Stimulated activated naive B cell treated with anti-CD40 and anti-IgM and Interleukin-4, amounts not matched to agents 10 μg/mL and 1 μg/mL and 100 μg/mL, for 72 hours (primary cell): ENCODE data around the gene C2orf78.

Source experiments
- ATAC-seq, 2 donors: fragments of 150-1000 bp; cut with Tn5 transposase; replicated peaks; 2 replicates each; pipeline ENCODE4 v1.10.0; 2021; ENCODE audit warnings: moderate library complexity in 1 of 2
- DNase-seq: peaks from one replicate; pipeline ENCODE4 v3.0.0; 2021
- H3K27ac Mint-ChIP-seq: one replicate; pipeline ENCODE4 v1.8.0; 2022; ENCODE audit warnings: mild to moderate bottlenecking, mixed read lengths
- H3K27me3 Mint-ChIP-seq, 2 donors: one replicate each; pipeline ENCODE4 v1.8.0; 2022; ENCODE audit warnings: mixed read lengths in 2 of 2
- H3K36me3 Mint-ChIP-seq, 2 donors: one replicate each; pipeline ENCODE4 v1.8.0; 2022; ENCODE audit warnings: mixed read lengths in 2 of 2, mild to moderate bottlenecking in 1 of 2
- H3K4me1 Mint-ChIP-seq, 2 donors: one replicate each; pipeline ENCODE4 v1.8.0; 2022; ENCODE audit warnings: mixed read lengths in 2 of 2, mild to moderate bottlenecking in 1 of 2
- H3K4me3 Mint-ChIP-seq, 2 donors: one replicate each; pipeline ENCODE4 v1.8.0; 2022; ENCODE audit warnings: mild to moderate bottlenecking in 2 of 2, mixed read lengths in 2 of 2, moderate library complexity in 1 of 2
- H3K9me3 Mint-ChIP-seq, 2 donors: one replicate each; pipeline ENCODE4 v1.8.0; 2022; ENCODE audit warnings: mixed read lengths in 2 of 2, mild to moderate bottlenecking in 1 of 2

Gene C2orf78

GRCh38 chr2:73821669-73822068 is 37.7 kb downstream of the C2orf78 start:
- DNase-seq (no peak), ATAC-seq (peak; percentile 26 to 29)
- Mint-ChIP-seq H3K4me1 (peaks cover 23 to 32% of the 10 kb centered on the region in 2 donors), H3K36me3 (no peaks in the 10 kb centered on the region), H3K4me3 (no peak overlapping the region), H3K9me3 (no peaks in the 10 kb centered on the region), H3K27me3 (peaks cover 2 to 10% of the 10 kb centered on the region in 2 donors), H3K27ac (peak overlapping the region; percentile 95)

GRCh38 chr2:73822276-73822675 is 38.3 kb downstream of the C2orf78 start:
- Mint-ChIP-seq H3K27ac (peak overlapping the region; percentile 68), H3K9me3 (no peaks in the 10 kb centered on the region), H3K27me3 (peaks cover 0 to 4% of the 10 kb centered on the region in 2 donors), H3K36me3 (no peaks in the 10 kb centered on the region), H3K4me1 (peaks cover 23 to 33% of the 10 kb centered on the region in 2 donors), H3K4me3 (no peak overlapping the region)
- ATAC-seq (peak; percentile 77 to 82), DNase-seq (peak; percentile 20)

- Mint-ChIP-seq H3K27ac (peak overlapping the region; percentile 68), H3K4me1 (peaks cover 27 to 39% of the 10 kb centered on the region in 2 donors), H3K36me3 (no peaks in the 10 kb centered on the region)
Observed at GRCh38 chr2:73822991-73823390, 39.0 kb downstream of the C2orf78 start.

GRCh38 chr2:73823416-73823815 is 39.4 kb downstream of the C2orf78 start:
- Mint-ChIP-seq H3K9me3 (no peaks in the 10 kb centered on the region), H3K36me3 (no peaks in the 10 kb centered on the region), H3K4me3 (no peak overlapping the region), H3K4me1 (peaks cover 27 to 39% of the 10 kb centered on the region in 2 donors), H3K27ac (no peak overlapping the region), H3K27me3 (no peaks in the 10 kb centered on the region)
- ATAC-seq (no peak), DNase-seq (no peak)

More at GRCh38 chr2:73822991-73823390, 39.0 kb downstream of the C2orf78 start:
- Mint-ChIP-seq H3K4me3 (no peak overlapping the region), H3K27me3 (no peaks in the 10 kb centered on the region), H3K9me3 (no peaks in the 10 kb centered on the region)
- ATAC-seq (no peak), DNase-seq (no peak)

- DNase-seq: no peak
- no peak for ATAC-seq
- no peaks in the 10 kb centered on the region for H3K27me3 Mint-ChIP-seq
- H3K27ac Mint-ChIP-seq: no peak overlapping the region
- no peak overlapping the region for H3K4me3 Mint-ChIP-seq
- H3K4me1 Mint-ChIP-seq: peaks cover 31 to 39% of the 10 kb centered on the region in 2 donors
- no peaks in the 10 kb centered on the region for H3K9me3 Mint-ChIP-seq
- H3K36me3 Mint-ChIP-seq: peaks cover 0 to 1% of the 10 kb centered on the region in 2 donors
Observed at GRCh38 chr2:73823916-73824523, 40.0 kb downstream of the C2orf78 start.

GRCh38 chr2:73825408-73825807 is 41.4 kb downstream of the C2orf78 start:
- Mint-ChIP-seq H3K27me3 (no peaks in the 10 kb centered on the region), H3K4me1 (peaks cover 41 to 51% of the 10 kb centered on the region in 2 donors)

GRCh38 chr2:73827018-73827417 is 43.0 kb downstream of the C2orf78 start:
- Mint-ChIP-seq H3K27ac (no peak overlapping the region), H3K4me1 (peaks cover 28 to 42% of the 10 kb centered on the region in 2 donors), H3K9me3 (no peaks in the 10 kb centered on the region), H3K36me3 (peaks cover 2 to 7% of the 10 kb centered on the region in 2 donors), H3K27me3 (no peaks in the 10 kb centered on the region), H3K4me3 (no peak overlapping the region)
- DNase-seq (no peak), ATAC-seq (no peak)

More at GRCh38 chr2:73825408-73825807, 41.4 kb downstream of the C2orf78 start:
- peaks cover 0 to 1% of the 10 kb centered on the region in 2 donors for H3K36me3 Mint-ChIP-seq
- no peak overlapping the region for H3K27ac Mint-ChIP-seq
- H3K9me3 Mint-ChIP-seq: no peaks in the 10 kb centered on the region
- DNase-seq: no peak
- H3K4me3 Mint-ChIP-seq: no peak overlapping the region
- ATAC-seq: no peak

GRCh38 chr2:73827660-73828388 is 43.8 kb downstream of the C2orf78 start:
- DNase-seq (no peak), ATAC-seq (no peak)
- Mint-ChIP-seq H3K9me3 (peaks cover 0 to 4% of the 10 kb centered on the region in 2 donors), H3K4me3 (peak overlapping the region; percentile 61 to 92), H3K27me3 (no peaks in the 10 kb centered on the region), H3K27ac (no peak overlapping the region), H3K36me3 (peaks cover 10 to 15% of the 10 kb centered on the region in 2 donors), H3K4me1 (peaks cover 28 to 40% of the 10 kb centered on the region in 2 donors)

- ATAC-seq: no peak
- H3K27me3 Mint-ChIP-seq: no peaks in the 10 kb centered on the region
Observed at GRCh38 chr2:73828389-73828817, 44.4 kb downstream of the C2orf78 start.

GRCh38 chr2:73828818-73829570 is 45.0 kb downstream of the C2orf78 start, which contains the start of gene STAMBP:
Gene STAMBP, plus strand, starts transcription at chr2:73828961. Its CDS starts 1,896 bp downstream, at chr2:73830857.
- peaks cover 11 to 20% of the 10 kb centered on the region in 2 donors for H3K36me3 Mint-ChIP-seq
- H3K27me3 Mint-ChIP-seq: no peaks in the 10 kb centered on the region
- H3K9me3 Mint-ChIP-seq: peaks cover 0 to 5% of the 10 kb centered on the region in 2 donors
- DNase-seq: peak; percentile 86
- peak within 1 kb of the TSS; percentile 92 to 97 for H3K4me3 Mint-ChIP-seq
- peak within 1 kb of the TSS; percentile 99 for H3K27ac Mint-ChIP-seq
- peaks cover 26 to 37% of the 10 kb centered on the region in 2 donors for H3K4me1 Mint-ChIP-seq
- ATAC-seq: peak; percentile 93 to 94

More at GRCh38 chr2:73828389-73828817, 44.4 kb downstream of the C2orf78 start:
- Mint-ChIP-seq H3K36me3 (peaks cover 11 to 16% of the 10 kb centered on the region in 2 donors), H3K27ac (peak overlapping the region; percentile 99), H3K9me3 (peaks cover 0 to 5% of the 10 kb centered on the region in 2 donors), H3K4me1 (peaks cover 26 to 37% of the 10 kb centered on the region in 2 donors), H3K4me3 (peak overlapping the region; percentile 92 to 97)
- no peak for DNase-seq

GRCh38 chr2:73830871-73831401 is 47.0 kb downstream of the C2orf78 start:
- ATAC-seq: no peak
- Mint-ChIP-seq H3K27ac (no peak overlapping the region), H3K36me3 (peaks cover 22 to 32% of the 10 kb centered on the region in 2 donors), H3K9me3 (peaks cover 0 to 5% of the 10 kb centered on the region in 2 donors), H3K4me3 (no peak overlapping the region), H3K27me3 (no peaks in the 10 kb centered on the region), H3K4me1 (peaks cover 26 to 36% of the 10 kb centered on the region in 2 donors)
- DNase-seq: no peak

- ATAC-seq (no peak), DNase-seq (no peak)
- Mint-ChIP-seq H3K36me3 (peaks cover 24 to 35% of the 10 kb centered on the region in 2 donors), H3K27me3 (no peaks in the 10 kb centered on the region), H3K27ac (no peak overlapping the region), H3K4me3 (no peak overlapping the region), H3K4me1 (peaks cover 25 to 34% of the 10 kb centered on the region in 2 donors), H3K9me3 (peaks cover 0 to 5% of the 10 kb centered on the region in 2 donors)
Observed at GRCh38 chr2:73832930-73833329, 48.9 kb downstream of the C2orf78 start.

GRCh38 chr2:73836141-73836943 is 52.4 kb downstream of the C2orf78 start:
- Mint-ChIP-seq H3K36me3 (peaks cover 29 to 40% of the 10 kb centered on the region in 2 donors), H3K4me3 (no peak overlapping the region), H3K27ac (no peak overlapping the region), H3K4me1 (peaks cover 14 to 20% of the 10 kb centered on the region in 2 donors), H3K9me3 (peaks cover 0 to 5% of the 10 kb centered on the region in 2 donors), H3K27me3 (no peaks in the 10 kb centered on the region)
- ATAC-seq (no peak), DNase-seq (no peak)
